Measurements from ENCODE around the gene CSMD2. TPM values are rescaled to one million over a fixed set of nuclear protein-coding genes. Genes with fewer than 3 reads are reported as not detected.

The CSMD2 gene
- total and polyA plus RNA-seq, 2 experiments from 2014 or later = 5.3 to 16.6 TPM

DNA sequence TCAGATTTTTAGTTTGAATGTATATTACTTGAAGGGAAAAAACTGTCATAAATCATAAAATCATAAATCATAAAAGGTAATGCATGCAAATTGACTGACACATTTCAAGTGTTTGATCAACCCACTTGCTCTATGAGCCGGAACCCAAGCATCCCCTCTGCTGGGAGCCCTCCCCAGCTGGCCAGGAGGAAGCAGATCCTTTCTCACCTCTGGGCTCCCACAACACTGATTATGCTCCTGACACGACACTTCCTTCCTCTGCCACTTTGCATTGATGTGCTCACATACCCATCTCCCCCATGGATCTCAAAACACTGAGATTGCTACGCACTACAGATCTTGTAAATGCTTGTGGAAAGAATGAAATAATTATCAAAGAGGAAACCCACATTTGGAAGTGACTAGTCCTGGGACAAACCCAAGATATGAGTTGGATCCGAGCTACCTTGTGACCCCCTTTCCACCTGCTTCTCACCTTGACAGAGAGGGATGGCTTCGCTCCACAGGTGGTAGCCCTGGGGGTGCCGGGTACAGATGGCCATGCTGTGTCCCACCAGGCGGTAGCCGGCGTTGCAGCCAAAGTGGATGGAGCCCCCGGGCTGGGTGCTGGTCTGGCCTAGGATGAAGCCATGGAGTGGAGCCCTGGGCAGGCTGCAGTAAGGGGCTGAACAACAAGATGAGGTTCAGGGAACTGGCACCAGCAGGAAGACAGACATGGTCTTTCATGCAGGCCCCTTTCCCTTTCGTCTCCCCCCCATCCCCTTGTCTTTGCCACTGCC is 588.0 kb downstream of the CSMD2 start (continued):
- TF ChIP-seq ZNF462 (CRISPR knock-in tag; IDR thresholded peaks at IDR 0.05) = no peak
- no peak for TF ChIP-seq CREB1 (CRISPR knock-in tag; IDR thresholded peaks at IDR 0.05; ENCODE audit: low read depth)
- TF ChIP-seq JUNB (IDR thresholded peaks at IDR 0.05; ENCODE audit: unreplicated experiment) = no peak
- no peak for TF ChIP-seq STAT1 (IDR thresholded peaks at IDR 0.05; ENCODE audit: unreplicated experiment)
- no peak for TF ChIP-seq EZH2 (IDR thresholded peaks at IDR 0.05; ENCODE audit: low read depth, unreplicated experiment)
- TF ChIP-seq ZNF331 (CRISPR knock-in tag; IDR thresholded peaks at IDR 0.05; ENCODE audit: low read depth) = no peak
- TF ChIP-seq ETS1 (IDR thresholded peaks at IDR 0.05) = no peak
- TF ChIP-seq ZNF114 (CRISPR knock-in tag; IDR thresholded peaks at IDR 0.05) = no peak
